Left renal pelvis (tissue), 4 donors: ENCODE measurements around the gene ARHGEF26. TPM values are rescaled to one million over a fixed set of nuclear protein-coding genes. Genes with fewer than 3 reads are reported as not detected.

Source experiments
- DNase-seq, 4 donors: peaks; one replicate each; pipeline ENCODE4 v3.0.0-alpha.2; 2013; ENCODE audit warnings: low read depth in 4 of 4, low spot score in 3 of 4
- polyA plus RNA-seq, 4 donors: library from polyadenylated mRNA; unstranded; fragments of 120-200 nt; gene quantifications; one replicate each; pipeline ENCODE4 v1.2.1, GENCODE V29; 2013; ENCODE audit not compliant: insufficient read length in 4 of 4

ARHGEF26 gene
- polyA plus RNA-seq, 4 donors, result 13.6 to 18.3 (median 16.6) TPM

DNA sequence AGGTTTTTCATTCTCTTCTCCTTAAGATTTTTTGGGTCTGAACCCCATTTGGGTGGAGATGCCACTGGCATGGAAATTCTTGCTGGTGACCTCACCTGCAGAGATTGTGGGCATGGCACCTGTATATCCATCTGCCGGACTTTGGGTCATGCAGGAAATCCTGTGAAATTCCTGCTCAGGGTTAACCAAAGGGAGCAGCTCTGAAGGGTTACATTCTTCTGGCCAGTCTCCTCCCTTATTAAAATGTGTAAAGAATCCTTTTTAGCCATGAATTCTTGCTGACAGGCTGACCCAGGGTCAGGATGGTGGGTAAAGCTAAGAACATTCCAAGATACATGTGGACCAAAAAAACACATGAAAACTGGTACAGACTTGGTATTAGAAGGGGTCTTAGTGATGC is 27.4 kb downstream of the ARHGEF26 start:
- no peak for DNase-seq

DNA sequence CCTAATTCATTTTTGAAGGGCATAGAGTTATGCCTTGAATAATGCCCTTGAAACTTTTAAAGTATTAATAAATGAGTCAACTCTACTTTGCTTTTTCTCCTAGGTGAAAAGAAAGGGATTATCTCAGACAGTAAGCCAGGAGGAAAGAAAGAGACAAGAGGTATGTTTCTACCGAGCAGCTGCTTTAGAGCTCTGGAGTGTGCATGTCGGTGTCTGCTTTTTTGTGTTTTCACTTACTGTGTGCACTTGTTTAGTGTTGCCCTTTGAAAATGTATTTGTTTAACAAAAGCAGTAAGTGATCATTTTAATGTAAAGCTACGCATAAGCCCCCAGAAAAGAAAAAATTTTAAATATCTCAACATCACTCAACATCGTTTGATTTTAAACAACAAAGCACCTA is 28.1 kb downstream of the ARHGEF26 start:
- no peak for DNase-seq

- no peak for DNase-seq
Measured at GRCh38 chr3:154151969-154152368, 30.8 kb downstream of the ARHGEF26 start.

GRCh38 chr3:154152741-154153140 is 31.6 kb downstream of the ARHGEF26 start:
- no peak for DNase-seq

- DNase-seq, result no peak
Measured at GRCh38 chr3:154156530-154156929, 35.3 kb downstream of the ARHGEF26 start.

DNA sequence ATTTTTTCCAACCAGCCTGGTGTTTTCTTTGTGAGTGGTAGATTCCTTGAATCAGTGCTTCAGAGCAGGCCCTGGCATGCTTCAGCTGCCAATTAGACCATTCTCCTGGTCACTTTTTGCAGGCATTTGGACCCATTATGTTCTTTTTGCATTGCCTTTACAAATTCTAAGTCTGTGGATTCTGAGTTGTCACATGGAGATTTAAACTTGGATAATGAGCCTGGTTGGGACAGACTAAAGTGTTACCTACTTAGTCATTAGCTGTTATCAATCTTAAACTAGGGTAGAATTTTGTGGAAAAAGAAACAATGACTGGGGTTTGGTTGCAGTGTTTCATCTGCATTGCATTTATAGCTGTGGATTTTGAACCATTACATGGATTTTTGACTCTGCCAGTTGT is 40.6 kb downstream of the ARHGEF26 start:
- DNase-seq, result no peak

DNA sequence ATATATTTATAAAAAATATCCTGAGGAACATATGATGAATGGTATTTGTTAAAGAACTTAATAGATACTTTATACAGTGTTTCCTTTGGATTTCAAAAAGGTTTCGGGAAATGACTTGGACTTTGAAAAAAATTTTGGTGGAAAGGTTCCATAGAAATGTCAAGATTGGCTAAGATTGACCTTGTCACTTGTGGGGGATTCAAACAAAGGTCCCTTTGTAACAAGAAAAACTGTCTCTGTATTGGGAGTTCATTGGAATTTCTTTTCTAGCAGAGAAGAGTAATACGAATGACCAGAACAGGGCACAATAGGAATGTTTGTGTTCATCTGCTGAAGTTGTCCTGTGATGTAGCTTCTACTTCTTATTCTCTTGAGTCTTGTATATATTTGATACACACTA is 43.2 kb downstream of the ARHGEF26 start:
- DNase-seq, result no peak

DNA sequence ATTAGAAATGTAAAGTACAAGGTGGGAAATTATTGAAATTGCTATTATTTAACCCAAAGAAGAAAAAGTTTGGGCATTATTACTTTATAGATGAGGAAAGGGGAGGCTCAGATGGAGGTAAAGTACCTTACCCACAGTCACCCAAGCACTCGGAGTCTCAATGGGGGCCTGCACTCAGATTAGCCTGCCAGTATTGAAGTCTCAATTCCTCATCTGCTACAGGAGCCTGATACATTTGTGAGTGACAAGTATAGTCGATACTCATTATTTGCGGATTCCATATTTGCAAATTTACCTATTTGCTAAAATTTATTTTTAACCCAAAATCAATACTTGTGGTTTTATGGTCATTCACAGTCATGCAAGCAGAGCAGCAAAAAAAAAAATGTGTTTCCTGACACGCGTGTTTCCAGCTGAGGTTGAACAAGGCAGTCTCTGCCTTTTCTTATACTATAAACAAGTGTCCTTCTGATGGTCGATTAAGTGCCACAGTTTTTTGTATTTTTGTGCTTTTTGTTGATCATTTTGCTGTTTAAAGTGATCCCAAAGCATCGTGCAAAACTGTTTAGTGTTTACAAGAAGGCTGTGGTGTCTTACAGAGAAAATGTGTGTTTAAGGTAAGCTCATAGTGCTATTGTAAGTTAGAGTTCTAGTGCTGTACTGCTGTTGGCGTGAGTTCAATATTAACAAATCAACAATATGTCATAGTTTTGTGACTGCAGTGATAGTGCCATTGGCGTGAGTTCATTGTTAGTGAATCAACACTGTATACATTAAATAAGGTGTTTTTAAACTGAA is 48.0 kb downstream of the ARHGEF26 start:
- no peak for DNase-seq

- DNase-seq, result no peak
Measured at GRCh38 chr3:154169796-154170110, 48.6 kb downstream of the ARHGEF26 start.

DNA sequence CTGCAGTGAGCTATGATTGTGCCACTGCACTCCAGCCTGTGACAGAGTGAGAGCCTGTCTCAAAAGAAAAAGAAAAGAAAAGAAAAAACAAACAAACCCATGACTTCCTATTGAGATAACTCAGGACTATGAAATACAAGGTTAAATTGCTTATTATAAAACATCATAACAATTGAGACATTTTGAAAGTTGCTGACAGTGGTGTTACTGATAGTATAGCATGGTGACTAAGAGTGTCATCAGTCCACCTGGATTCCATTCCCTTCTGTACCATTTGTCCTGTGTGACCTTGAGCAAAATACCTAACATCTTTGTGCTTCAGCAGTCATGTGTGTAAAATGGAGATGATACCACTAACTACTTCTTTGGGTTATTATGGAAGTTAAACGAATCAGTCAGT is 49.1 kb downstream of the ARHGEF26 start:
- DNase-seq, result no peak

DNA sequence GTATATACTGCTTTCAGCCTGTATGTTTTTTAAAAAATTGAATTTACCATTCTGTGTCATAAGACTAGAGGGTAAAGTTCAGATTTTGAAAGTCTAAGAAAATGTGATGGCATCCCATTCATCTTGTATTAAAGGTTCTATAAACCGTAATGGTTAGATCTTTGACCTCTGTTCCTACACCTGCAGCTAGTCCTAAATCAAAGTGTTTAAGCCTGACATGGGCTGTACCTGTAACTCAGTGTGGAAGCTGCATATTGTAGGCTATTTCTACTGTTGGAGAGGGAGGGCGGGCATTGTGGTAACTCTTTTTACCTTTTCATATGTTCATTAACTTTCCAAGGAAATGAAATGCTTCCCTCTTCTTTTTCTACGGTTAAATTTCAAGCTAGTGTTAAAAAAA is 53.9 kb downstream of the ARHGEF26 start:
- no peak for DNase-seq

DNA sequence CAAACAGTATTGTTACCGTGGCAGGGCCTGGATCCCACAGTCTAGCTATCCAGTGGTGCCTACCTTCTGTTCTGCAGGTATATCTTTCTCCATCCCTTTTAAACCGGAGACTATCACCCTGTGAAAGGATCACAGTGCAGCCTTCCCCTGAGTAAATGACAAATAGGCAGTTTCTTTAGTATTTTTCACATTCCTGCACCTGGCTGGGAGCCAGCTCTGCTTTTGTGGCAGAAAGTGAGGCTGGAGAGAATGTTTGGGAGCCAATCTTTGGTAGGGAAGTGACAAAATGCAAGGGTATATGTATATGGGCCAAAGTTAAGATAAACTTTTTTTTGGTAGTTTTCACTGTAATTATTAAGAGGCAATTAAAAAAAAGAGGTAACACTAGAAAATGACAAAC is 54.8 kb downstream of the ARHGEF26 start:
- DNase-seq, result no peak

GRCh38 chr3:154177406-154177805 is 56.2 kb downstream of the ARHGEF26 start:
- no peak for DNase-seq

DNA sequence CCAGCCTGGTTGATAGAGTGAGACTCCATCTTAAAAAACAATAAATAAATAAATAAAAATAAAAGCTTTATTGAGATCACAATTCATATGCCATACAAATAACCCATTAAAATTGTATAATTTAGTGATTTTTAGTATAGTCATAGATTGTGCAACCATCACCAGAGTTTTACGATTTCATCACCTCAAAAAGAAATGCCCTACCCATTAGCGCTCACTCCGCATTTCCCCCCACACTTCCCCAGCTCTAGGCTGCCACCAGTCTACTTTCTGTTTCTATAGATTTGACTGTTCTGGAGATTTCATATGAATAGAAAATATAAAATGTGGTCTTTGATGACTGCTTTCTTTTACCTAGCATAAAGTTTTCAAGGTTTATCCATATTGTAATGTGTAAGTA is 57.0 kb downstream of the ARHGEF26 start:
- DNase-seq, result no peak

DNA sequence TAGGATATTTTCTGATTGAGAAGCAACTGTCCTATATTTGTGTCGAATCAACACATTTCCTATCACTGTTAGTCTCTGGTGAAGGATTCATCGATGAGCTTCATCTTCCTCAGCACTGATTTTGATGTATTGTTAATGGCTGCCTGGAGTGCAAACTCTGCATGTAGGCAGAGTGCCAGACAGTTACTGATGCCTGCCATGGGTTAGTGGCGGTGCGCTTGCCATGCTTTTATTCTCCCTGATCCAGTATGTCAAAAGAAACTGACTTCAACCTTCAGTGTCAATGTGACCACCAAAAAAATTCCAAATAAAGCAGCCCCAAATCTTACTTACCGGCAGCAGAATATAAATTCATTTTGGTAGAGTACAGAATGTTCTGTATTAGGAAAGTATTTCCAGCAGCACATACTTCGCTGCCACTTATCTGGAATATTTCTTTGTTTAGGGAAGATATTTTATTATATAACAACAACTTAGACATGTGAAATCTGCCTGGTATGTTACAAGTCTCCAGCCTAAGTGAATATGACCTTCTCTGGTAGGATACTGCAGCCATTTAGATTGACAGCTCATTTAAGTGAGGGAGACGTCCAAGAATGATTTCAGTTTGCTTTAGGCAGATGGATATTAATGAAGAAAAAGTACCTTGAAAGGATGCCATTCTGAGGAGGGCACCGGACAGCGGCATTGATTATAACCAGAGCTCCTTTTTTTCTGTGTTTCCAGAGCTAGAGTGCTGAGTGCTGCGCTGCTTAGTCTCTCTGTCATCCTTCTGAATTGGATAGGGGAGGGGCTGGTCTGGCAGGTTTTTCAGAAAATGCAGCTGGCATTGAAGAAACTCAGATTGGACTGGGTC is 59.9 kb downstream of the ARHGEF26 start:
- no peak for DNase-seq

- DNase-seq, result no peak
Measured at GRCh38 chr3:154182322-154182922, 61.2 kb downstream of the ARHGEF26 start.

- DNase-seq, result no peak
Measured at GRCh38 chr3:154182975-154183374, 61.8 kb downstream of the ARHGEF26 start.

GRCh38 chr3:154184582-154184981 is 63.4 kb downstream of the ARHGEF26 start:
- DNase-seq, result no peak

DNA sequence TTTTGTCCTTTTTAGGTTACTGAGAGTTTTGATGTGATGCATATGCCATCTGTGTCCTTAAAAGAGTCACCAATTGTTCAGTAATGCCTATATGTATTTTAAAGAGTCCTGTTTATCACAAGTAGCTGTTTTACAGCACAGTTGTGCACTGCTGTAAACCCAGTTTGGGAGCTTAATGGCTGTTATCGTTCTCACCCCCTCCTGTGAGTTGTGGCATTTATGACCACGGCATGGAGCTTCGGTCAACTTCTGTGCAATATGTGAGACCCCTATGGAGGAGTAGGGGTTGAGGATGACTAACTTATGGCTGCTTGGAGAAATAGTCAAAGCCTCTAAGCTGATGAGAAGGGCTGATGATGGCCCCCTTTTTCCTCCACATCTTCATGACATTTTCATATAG is 67.2 kb downstream of the ARHGEF26 start:
- no peak for DNase-seq

- no peak for DNase-seq
Measured at GRCh38 chr3:154188846-154189245, 67.7 kb downstream of the ARHGEF26 start.

GRCh38 chr3:154191520-154191919 is 70.3 kb downstream of the ARHGEF26 start:
- DNase-seq, result no peak

DNA sequence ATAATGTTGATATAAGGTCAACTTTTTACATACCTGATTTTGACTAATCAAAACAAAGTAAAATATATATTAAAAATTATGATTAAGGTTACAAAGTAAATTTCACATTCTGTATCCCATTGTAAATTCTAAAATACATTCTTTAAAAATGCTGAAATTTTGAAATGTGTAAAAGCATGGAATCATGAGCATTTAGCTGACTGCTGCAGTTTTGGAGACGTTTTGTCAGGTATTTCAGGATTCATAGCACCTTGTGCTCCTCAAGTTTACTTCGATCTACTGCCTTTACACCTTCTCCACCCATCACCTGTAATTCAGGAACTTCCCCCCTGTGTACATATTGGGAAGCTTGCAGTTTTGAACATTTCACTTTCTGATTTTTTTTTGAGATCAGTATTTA is 71.0 kb downstream of the ARHGEF26 start:
- DNase-seq, result no peak
